HEK293T (cell line): Measurements from ENCODE around the gene PICK1.

ENCODE experiments used
- NFRKB ChIP-seq: fragments of 450-650 bp; IDR thresholded peaks from 2 replicates; pipeline ENCODE4 v1.6.1; 2016; ENCODE audit warnings: mild to moderate bottlenecking, moderate library complexity
- TARDBP ChIP-seq: fragments of 450-650 bp; IDR thresholded peaks from 2 replicates; pipeline ENCODE4 v1.6.1; 2016

- TF ChIP-seq TARDBP (no peak), NFRKB (no peak)
These were observed 50.7 kb downstream of the PICK1 start for GRCh38 chr22:38107692-38108515.
